SK-N-SH (cell line): ENCODE data around the gene SPG11.

Experiments used
- CHD2 ChIP-seq: fragments of 150-350 bp; IDR thresholded peaks from 2 replicates; pipeline ENCODE4 v1.6.1; 2018; ENCODE audit warnings: low read length; ENCODE audit not compliant: partially characterized antibody
- CTCF ChIP-seq: fragments of 200-600 bp; sonication (generic); IDR thresholded peaks from 2 replicates; pipeline ENCODE4 v1.6.1; 2017; ENCODE audit warnings: antibody characterized with exemption, mild to moderate bottlenecking, moderate library complexity
- EP300 ChIP-seq, 2 experiments: IDR thresholded peaks; 2 replicates each; pipeline versions ENCODE4 v1.4.0 to v1.6.1; 2012; ENCODE audit warnings: borderline replicate concordance in 1 of 2, low read depth in 1 of 2, low read length in 1 of 2
- EZH2phosphoT487 ChIP-seq: fragments of 200-600 bp; sonication (generic); IDR thresholded peaks from 2 replicates; pipeline ENCODE4 v1.6.1; 2017; ENCODE audit warnings: low read depth, mixed run types, mild to moderate bottlenecking, antibody characterized with exemption, moderate library complexity, borderline replicate concordance
- FOSL2 ChIP-seq: IDR thresholded peaks from 2 replicates; pipeline ENCODE4 v1.4.0; 2012; ENCODE audit warnings: low read depth, mild to moderate bottlenecking, moderate library complexity, borderline replicate concordance
- JUND ChIP-seq: IDR thresholded peaks from 2 replicates; pipeline ENCODE4 v1.4.0; 2012
- MEF2A ChIP-seq: IDR thresholded peaks from 2 replicates; pipeline ENCODE4 v1.4.0; 2012; ENCODE audit warnings: low read depth, borderline replicate concordance
- RAD21 ChIP-seq: IDR thresholded peaks from 2 replicates; pipeline ENCODE4 v1.6.1; 2012; ENCODE audit warnings: mild to moderate bottlenecking, low read length
- REST ChIP-seq: IDR thresholded peaks from 2 replicates; pipeline ENCODE4 v1.6.1; 2012; ENCODE audit warnings: mild to moderate bottlenecking, low read depth, low read length, moderate library complexity
- USF2 ChIP-seq: fragments of 150-350 bp; IDR thresholded peaks from 2 replicates; pipeline ENCODE4 v1.6.1; 2017; ENCODE audit warnings: antibody characterized with exemption, low read length, low read depth, borderline replicate concordance
- YY1 ChIP-seq: IDR thresholded peaks from 2 replicates; pipeline ENCODE4 v1.4.0; 2012; ENCODE audit warnings: low read depth, mild to moderate bottlenecking
- TF ChIP-seq, protein P1 (sequence below): IDR thresholded peaks from 2 replicates; pipeline ENCODE4; 2012

DNA sequence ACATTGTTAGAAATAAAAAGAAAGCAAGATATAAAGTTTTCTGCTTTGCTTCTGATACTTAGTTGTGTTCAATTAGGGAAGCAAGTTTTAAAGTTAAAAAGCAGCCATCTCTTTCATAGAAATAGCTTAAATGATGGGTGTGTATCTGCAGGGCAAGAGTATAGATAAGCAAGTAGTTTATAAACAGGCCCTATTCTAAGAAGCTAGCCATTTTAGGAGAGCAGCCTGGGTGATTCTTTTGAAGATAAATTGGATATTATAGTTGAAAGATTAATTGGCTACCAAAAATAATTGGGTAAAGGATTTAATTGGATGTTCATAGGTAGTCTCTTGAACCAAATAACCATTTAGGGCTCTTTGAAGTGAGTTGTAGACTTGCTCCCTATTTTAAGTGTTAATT, 120.9 kb downstream of the SPG11 start:
- TF ChIP-seq MEF2A (no peak), REST (no peak), CTCF (no peak), CHD2 (no peak), EP300 (IDR thresholded peaks at IDR 0.05; ENCODE audit: borderline replicate concordance in 1 of 2, low read depth in 1 of 2, low read length in 1 of 2) (no peak), JUND (no peak), EZH2phosphoT487 (no peak), FOSL2 (no peak), YY1 (no peak), RAD21 (no peak), USF2 (no peak)
- TF ChIP-seq, protein P1, sequence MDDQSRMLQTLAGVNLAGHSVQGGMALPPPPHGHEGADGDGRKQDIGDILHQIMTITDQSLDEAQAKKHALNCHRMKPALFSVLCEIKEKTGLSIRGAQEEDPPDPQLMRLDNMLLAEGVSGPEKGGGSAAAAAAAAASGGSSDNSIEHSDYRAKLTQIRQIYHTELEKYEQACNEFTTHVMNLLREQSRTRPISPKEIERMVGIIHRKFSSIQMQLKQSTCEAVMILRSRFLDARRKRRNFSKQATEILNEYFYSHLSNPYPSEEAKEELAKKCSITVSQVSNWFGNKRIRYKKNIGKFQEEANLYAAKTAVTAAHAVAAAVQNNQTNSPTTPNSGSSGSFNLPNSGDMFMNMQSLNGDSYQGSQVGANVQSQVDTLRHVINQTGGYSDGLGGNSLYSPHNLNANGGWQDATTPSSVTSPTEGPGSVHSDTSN: no peak
